H54 (cell line): ENCODE data around the gene CEBPE.
A peak's percentile ranks its signal among the peaks of the same experiment; 100 is the strongest.

Source experiments
- DNase-seq: peaks from one replicate; pipeline ENCODE4 v3.0.0; 2011; ENCODE audit warnings: low spot score, mixed read lengths; ENCODE audit not compliant: insufficient read length
- FAIRE-seq: peaks from 3 replicates; lab custom pipeline; 2011; peaks lifted over from hg19 to GRCh38; lab: Jason Lieb, UNC
- POLR2A ChIP-seq: IDR thresholded peaks from 2 replicates; pipeline ENCODE4 v1.6.1; 2011; ENCODE audit warnings: low read depth, mild to moderate bottlenecking, low read length

Gene CEBPE

DNA sequence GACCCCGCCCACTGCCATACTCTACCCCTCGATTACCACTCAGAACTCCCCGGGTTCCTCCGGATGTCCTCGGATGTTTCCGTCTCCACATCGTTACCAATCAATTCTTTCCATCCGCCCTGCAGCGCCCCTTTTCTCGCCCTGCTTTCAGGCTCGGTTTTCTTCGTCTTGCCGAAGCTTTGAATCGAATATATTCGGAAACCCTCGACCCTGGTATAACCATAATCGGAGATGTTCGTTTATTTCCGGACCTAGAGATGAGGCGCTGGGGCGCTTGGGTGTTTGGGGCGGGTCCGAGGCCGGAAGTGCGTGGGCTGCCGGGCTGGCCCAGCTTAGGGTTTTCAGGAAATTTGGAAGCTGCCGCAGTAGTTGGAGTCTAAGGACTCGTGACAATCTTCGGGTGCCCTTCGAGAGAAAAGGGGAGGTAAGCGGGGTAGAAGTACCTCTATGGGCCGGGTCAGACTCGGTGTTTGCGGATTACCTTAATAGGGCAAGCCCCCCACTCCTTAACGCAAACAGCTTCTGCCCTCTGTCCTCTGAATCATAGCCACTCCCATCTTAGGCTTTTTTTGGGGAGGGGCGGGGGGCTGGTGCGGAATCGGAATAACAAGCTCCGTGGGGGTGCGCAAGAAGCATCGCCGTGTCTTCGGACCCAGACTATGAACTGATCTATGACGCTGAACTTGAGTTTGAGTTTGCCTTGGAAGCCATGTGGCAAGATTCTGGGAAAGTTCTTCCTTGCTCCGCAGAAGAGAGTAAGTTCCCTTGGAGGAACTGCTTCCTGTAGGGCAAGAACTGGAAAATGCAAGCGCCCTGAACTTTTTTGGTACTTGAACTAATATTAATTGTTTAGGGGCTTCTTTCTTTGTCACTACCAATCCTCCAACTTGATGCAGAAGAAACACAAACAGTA, 23.6 kb downstream of the CEBPE start, which contains the start of gene C14orf119:
Gene C14orf119 (plus strand): TSS at position 310 of the 913 bp plus-strand sequence. CDS start 2,154 bp downstream, outside the sequence.
- DNase-seq (peak; percentile 72), FAIRE-seq (peak; percentile 91)

GRCh38 chr14:23094666-23095195, 24.3 kb downstream of the CEBPE start, which contains the start of gene ACIN1:
Gene ACIN1, minus strand, starts transcription at chr14:23095136. Its CDS starts 24 bp downstream, at chr14:23095112.
- TF ChIP-seq POLR2A = peak; percentile 54
- DNase-seq = peak; percentile 29
- FAIRE-seq = no peak

More for the DNA sequence above, 23.6 kb downstream of the CEBPE start, which contains the start of gene C14orf119:
- peak; percentile 56; the same call in 1 of the 2 replicates for TF ChIP-seq POLR2A

GRCh38 chr14:23093991-23094665, 24.9 kb downstream of the CEBPE start:
- FAIRE-seq = no peak
- TF ChIP-seq POLR2A = no peak
- no peak for DNase-seq

DNA sequence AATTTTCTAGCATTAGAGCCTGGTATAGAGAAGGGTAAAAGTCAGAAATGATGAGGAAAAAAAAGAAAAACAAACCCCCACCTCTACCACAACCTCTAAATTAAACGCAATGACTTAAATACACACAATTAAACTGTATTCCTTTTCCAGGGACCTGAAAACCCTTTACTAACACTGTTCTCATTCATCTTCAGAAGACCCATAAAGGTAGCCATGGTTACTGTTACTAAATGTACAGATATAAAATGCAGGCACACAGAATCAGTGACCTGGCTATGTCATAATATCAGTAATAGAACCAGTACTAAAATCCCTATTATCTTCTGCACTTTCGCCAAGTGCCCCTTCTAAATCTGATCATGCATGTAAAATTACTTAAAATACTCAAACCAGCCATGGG, 25.5 kb downstream of the CEBPE start:
- no peak for TF ChIP-seq POLR2A
- no peak for FAIRE-seq
- no peak for DNase-seq

DNA sequence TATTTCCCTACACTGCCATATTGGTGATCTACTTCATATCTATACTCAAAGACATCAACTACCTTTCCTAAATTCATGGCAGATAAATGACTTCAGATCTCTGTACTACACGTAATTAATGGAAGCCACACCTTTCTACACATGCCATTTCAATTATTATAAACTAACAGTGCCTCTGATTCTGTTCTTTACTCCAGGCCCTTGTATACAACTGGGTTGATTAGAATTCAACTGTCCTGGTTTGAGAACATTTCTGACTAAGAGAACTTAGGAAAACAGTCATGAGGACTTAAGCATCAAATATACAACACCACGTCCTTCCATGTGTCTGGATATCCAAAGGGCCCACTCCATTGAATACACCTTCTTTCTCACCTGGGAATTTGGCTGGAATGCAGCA, 26.0 kb downstream of the CEBPE start:
- FAIRE-seq = no peak
- TF ChIP-seq POLR2A = no peak
- no peak for DNase-seq

- DNase-seq = no peak
- no peak for TF ChIP-seq POLR2A
- FAIRE-seq = no peak
Measured at GRCh38 chr14:23091294-23092225, 27.5 kb downstream of the CEBPE start.

DNA sequence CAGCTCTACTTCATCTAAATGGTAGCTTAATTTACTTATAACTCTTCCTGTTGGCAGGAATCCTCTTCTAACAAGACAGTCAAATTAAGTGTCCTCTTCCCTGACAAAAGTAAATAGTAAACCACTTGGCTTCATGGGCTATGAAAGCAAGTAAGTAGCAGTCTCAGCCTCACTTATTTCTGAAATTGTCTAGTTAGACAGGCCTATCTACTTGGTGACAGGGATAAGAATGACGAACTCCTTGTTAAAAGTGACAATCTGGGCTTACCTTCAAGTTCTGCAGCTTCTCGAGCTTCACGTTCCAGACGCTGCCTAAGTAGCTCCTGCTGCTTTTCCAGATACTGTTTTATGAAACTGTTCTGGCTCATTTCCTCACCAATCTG, 28.8 kb downstream of the CEBPE start:
- no peak for TF ChIP-seq POLR2A
- FAIRE-seq = no peak

GRCh38 chr14:23089498-23090253, 29.4 kb downstream of the CEBPE start:
- no peak for TF ChIP-seq POLR2A
- no peak for FAIRE-seq

More for the DNA sequence above, 28.8 kb downstream of the CEBPE start:
- DNase-seq = no peak

DNA sequence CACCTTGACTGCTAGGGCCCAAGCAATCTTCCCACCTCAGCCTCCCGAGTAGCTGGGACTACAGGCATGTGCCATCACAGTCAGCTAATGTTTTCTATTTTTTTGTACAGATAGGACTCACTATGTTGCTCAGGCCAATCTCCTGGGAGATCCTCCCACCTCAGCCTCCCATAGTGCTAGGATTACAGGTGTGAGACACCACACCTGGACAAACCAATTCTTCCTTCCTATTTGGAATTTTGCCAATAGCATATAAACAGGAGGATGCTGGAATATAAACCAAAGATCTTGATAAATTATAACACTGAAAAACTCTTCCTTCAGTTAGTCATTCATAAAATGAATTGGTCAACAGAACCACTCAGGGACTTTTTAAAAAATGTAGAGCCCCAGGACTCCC, 32.5 kb downstream of the CEBPE start:
- no peak for DNase-seq
- TF ChIP-seq POLR2A = no peak
- FAIRE-seq = no peak

More at GRCh38 chr14:23089498-23090253, 29.4 kb downstream of the CEBPE start:
- DNase-seq = no peak

- TF ChIP-seq POLR2A = no peak
- FAIRE-seq = no peak
- DNase-seq = no peak
Measured at GRCh38 chr14:23085458-23085857, 33.6 kb downstream of the CEBPE start.

DNA sequence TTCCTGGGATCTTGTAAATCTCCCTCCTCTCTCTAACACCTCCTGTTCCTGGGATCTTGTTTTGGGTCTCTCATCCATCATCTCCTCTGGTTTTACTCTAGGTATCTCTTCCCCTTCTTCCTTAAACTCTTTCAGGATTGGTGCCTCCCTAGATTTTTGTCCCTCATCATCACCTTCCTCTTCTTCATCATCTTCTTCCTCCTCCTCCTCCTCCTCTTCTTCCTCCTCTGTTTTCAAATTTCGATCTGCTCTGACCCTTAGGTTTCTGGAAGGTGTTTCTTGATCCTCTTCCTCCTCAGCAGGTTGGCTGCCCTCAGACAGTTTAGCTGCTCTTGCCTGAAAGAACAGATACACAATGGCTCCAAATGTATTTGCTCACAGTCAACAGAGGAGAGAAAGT, 38.6 kb downstream of the CEBPE start:
- TF ChIP-seq POLR2A = no peak
- DNase-seq = no peak
- no peak for FAIRE-seq

DNA sequence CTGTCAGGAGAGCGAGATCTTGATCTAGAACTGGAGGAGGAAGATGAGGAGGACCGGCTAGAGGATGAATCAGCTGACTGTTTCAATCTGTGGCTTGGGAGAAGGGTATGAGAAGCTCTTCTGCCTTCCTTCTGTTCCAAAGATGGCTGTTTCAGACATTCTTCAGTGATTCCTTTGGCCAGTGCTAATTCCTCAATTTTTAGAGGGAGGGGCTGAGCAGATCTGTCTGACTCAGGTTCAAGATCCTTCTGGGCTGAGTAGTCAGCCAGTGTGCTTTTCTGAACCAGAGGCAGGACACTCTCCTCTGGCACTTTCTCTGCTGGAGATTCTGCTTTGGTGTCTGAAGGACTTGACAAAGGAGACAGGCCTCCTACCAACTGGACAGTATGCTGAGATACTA, 39.3 kb downstream of the CEBPE start:
- TF ChIP-seq POLR2A = no peak
- DNase-seq = no peak
- no peak for FAIRE-seq
